GM13977 (cell line): ENCODE measurements around the gene VIPR2.
"Not testable (repeated sequence)": the region's sequence is repeated elsewhere in the genome, so short reads cannot be mapped to it uniquely, and the experiment has no call there.

Source experiments
- DNase-seq: peaks from one replicate; pipeline ENCODE4 v3.0.0; 2012; ENCODE audit warnings: low spot score
- CTCF ChIP-seq: IDR thresholded peaks from 2 replicates; pipeline ENCODE4 v1.5.1; 2012; ENCODE audit warnings: mild to moderate bottlenecking, control low read depth; ENCODE audit not compliant: insufficient read depth; ENCODE audit errors: extremely low read depth, missing control alignments
- in situ Hi-C: fragments of 300-500 bp; cut with MboI; formaldehyde crosslinking; loops from one replicate; pipeline ENCODE4 v1.12.0; 2022; ENCODE audit warnings: low sequenced_read_pairs, low pct_unique_long_range_greater_than_20kb, mixed read lengths, inconsistent platforms; ENCODE audit not compliant: unreplicated experiment

The VIPR2 gene

GRCh38 chr7:158999496-158999895 lies 145.2 kb downstream of the VIPR2 start:
- in situ Hi-C loops: no loop called here
- TF ChIP-seq CTCF: no peak
- DNase-seq: no peak

GRCh38 chr7:158998261-158998660 lies 146.4 kb downstream of the VIPR2 start:
- DNase-seq, in situ Hi-C loops: not testable (repeated sequence)

GRCh38 chr7:158997471-158997870 lies 147.2 kb downstream of the VIPR2 start:
- in situ Hi-C loops: no loop called here
- TF ChIP-seq CTCF: no peak
- DNase-seq: no peak

GRCh38 chr7:158997110-158997453 lies 147.6 kb downstream of the VIPR2 start:
- no peak for DNase-seq
- no peak for TF ChIP-seq CTCF
- in situ Hi-C loops: no loop called here

GRCh38 chr7:158996214-158997109 lies 148.2 kb downstream of the VIPR2 start:
- no peak for TF ChIP-seq CTCF
- in situ Hi-C loops: no loop called here
- DNase-seq: no peak

- no peak for DNase-seq
- no peak for TF ChIP-seq CTCF
- in situ Hi-C loops: no loop called here
Observed at GRCh38 chr7:158995514-158995913, 149.2 kb downstream of the VIPR2 start.

GRCh38 chr7:158994687-158995086 lies 150.0 kb downstream of the VIPR2 start:
- TF ChIP-seq CTCF: no peak
- DNase-seq: no peak
- in situ Hi-C loops: no loop called here
